Testis (tissue), 3 donors: ENCODE results near the gene SPTBN4. TPM values are rescaled to one million over a fixed set of nuclear protein-coding genes. Genes with fewer than 3 reads are reported as not detected.

ENCODE experiments used
- DNase-seq: peaks from one replicate; pipeline ENCODE4 v3.0.0-alpha.2; 2019
- H3K27ac ChIP-seq, 2 donors: fragments of 200-600 bp; sonication (generic); one replicate each; pipeline ENCODE4 v1.5.1; 2019
- H3K27me3 ChIP-seq: fragments of 200-600 bp; sonication (generic); one replicate; pipeline ENCODE4 v1.5.1; 2019
- H3K36me3 ChIP-seq: fragments of 200-600 bp; sonication (generic); one replicate; pipeline ENCODE4 v1.5.1; 2017; ENCODE audit warnings: low read depth; ENCODE audit errors: missing control alignments
- H3K4me1 ChIP-seq: fragments of 200-600 bp; sonication (generic); one replicate; pipeline ENCODE4 v1.5.1; 2019
- H3K4me3 ChIP-seq, 2 donors: fragments of 200-600 bp; sonication (generic); one replicate each; pipeline ENCODE4 v1.5.1; 2017 to 2019
- H3K9me3 ChIP-seq: fragments of 200-600 bp; sonication (generic); one replicate; pipeline ENCODE4 v1.5.1; 2017
- POLR2A ChIP-seq: fragments of 450-650 bp; IDR thresholded peaks from one replicate; pipeline ENCODE4 v1.6.1; 2017; ENCODE audit warnings: antibody characterized with exemption, mild to moderate bottlenecking, moderate library complexity
- WGBS, 2 donors: methylation state at CpG; one replicate each; pipeline ENCODE4 v1.1.5; 2018; 5-methylcytosine and 5-hydroxymethylcytosine counted together
- intact Hi-C: fragments of 100-400 bp; cut with DNase I; formaldehyde crosslinking; loops from one replicate; pipeline ENCODE4 v1.15.1; 2023; ENCODE audit warnings: low total_unique reads
- polyA plus RNA-seq: library from polyadenylated mRNA; stranded (reverse); fragments of 350-450 nt; fragmentation: Illumina TruSeq; extraction: RNeasy Lipid Tissue Mini Kit (QIAGEN cat#74804); gene quantifications from one replicate; pipeline ENCODE4 v1.2.3, GENCODE V29; 2014; ENCODE audit warnings: low read depth, low replicate concordance; ENCODE audit not compliant: insufficient read depth
- total RNA-seq, 2 donors: library from RNA; depleted of rRNA; stranded (reverse); fragments of >200 nt; gene quantifications; one replicate each; pipeline ENCODE4 v1.2.3, GENCODE V29; 2016
- TF ChIP-seq, protein P1 (sequence below), 3 experiments: fragments of 450-650 bp in 2 of 3; fragments of 200-600 bp in 1 of 3; sonication (generic) in 1 of 3; IDR thresholded peaks; one replicate each; pipeline ENCODE4 v1.5.1; 2016 to 2019; ENCODE audit warnings: antibody characterized with exemption in 3 of 3, mild to moderate bottlenecking in 2 of 3, moderate library complexity in 1 of 3

SPTBN4 gene
- total and polyA plus RNA-seq, 3 donors from 2014 or later, result 7.2 to 27.9 (median 18.3) TPM

DNA sequence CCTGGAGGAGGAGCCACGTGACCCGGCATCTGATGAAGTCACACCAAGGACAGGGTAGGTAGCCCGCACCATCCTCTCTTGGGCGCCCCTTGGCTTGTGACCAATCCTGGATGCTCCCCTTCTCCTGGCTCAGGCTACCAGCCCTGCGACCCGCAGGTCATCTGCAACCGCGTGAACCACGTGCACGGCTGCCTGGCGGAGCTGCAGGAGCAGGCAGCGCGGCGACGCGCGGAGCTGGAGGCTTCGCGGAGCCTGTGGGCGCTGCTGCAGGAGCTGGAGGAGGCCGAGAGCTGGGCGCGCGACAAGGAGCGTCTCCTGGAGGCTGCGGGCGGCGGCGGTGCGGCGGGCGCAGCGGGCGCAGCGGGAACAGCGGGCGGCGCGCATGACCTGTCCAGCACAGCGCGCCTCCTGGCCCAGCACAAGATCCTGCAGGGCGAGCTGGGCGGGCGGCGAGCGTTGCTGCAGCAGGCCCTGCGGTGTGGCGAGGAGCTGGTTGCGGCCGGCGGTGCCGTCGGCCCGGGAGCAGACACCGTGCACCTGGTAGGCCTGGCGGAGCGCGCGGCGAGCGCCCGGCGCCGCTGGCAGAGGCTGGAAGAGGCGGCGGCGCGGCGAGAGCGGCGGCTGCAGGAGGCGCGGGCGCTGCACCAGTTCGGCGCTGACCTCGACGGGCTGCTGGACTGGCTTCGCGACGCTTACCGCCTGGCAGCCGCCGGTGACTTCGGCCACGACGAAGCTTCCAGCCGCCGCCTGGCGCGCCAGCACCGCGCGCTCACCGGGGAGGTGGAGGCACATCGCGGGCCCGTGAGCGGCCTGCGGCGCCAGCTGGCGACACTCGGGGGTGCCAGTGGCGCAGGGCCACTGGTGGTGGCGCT, 45.9 kb downstream of the SPTBN4 start:
- no peaks in the 10 kb centered on the region for H3K36me3 ChIP-seq
- 7 to 22% methylated on average over 2 to 94 of the region's 105 CpGs for WGBS, 2 donors
- peak; percentile 32 for DNase-seq
- H3K27ac ChIP-seq, result no peak overlapping the region
- no peaks in the 10 kb centered on the region for H3K9me3 ChIP-seq
- intact Hi-C loops, result no loop called here
- TF ChIP-seq, protein P1, sequence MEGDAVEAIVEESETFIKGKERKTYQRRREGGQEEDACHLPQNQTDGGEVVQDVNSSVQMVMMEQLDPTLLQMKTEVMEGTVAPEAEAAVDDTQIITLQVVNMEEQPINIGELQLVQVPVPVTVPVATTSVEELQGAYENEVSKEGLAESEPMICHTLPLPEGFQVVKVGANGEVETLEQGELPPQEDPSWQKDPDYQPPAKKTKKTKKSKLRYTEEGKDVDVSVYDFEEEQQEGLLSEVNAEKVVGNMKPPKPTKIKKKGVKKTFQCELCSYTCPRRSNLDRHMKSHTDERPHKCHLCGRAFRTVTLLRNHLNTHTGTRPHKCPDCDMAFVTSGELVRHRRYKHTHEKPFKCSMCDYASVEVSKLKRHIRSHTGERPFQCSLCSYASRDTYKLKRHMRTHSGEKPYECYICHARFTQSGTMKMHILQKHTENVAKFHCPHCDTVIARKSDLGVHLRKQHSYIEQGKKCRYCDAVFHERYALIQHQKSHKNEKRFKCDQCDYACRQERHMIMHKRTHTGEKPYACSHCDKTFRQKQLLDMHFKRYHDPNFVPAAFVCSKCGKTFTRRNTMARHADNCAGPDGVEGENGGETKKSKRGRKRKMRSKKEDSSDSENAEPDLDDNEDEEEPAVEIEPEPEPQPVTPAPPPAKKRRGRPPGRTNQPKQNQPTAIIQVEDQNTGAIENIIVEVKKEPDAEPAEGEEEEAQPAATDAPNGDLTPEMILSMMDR (IDR thresholded peaks at IDR 0.05), result no peak
- no peak for TF ChIP-seq POLR2A
- no peaks in the 10 kb centered on the region for H3K4me1 ChIP-seq
- no peaks in the 10 kb centered on the region for H3K27me3 ChIP-seq
- H3K4me3 ChIP-seq, result peak overlapping the region in 1 of 2 donors; percentile 36

DNA sequence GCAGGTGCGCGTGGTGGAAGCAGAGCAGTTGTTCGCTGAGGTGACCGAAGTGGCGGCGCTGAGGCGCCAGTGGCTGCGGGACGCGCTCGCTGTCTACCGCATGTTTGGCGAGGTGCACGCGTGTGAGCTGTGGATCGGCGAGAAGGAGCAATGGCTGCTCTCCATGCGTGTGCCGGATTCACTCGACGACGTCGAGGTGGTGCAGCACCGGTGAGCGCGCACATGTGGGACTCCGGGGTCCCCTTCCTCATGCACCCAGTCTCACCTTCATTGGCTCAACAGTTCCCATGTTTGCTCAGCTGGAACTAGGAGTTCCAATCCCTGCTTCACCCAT, 46.5 kb downstream of the SPTBN4 start:
- 40 to 66% methylated on average over 2 to 27 of the region's 27 CpGs for WGBS, 2 donors
- Histone ChIP-seq H3K4me3 (no peak overlapping the region), H3K9me3 (no peaks in the 10 kb centered on the region), H3K27ac (no peak overlapping the region), H3K4me1 (no peaks in the 10 kb centered on the region), H3K36me3 (no peaks in the 10 kb centered on the region), H3K27me3 (no peaks in the 10 kb centered on the region)
- no peak for DNase-seq
- intact Hi-C loops, result no loop called here
- TF ChIP-seq, protein P1 (IDR thresholded peaks at IDR 0.05), result no peak
- TF ChIP-seq POLR2A, result no peak

DNA sequence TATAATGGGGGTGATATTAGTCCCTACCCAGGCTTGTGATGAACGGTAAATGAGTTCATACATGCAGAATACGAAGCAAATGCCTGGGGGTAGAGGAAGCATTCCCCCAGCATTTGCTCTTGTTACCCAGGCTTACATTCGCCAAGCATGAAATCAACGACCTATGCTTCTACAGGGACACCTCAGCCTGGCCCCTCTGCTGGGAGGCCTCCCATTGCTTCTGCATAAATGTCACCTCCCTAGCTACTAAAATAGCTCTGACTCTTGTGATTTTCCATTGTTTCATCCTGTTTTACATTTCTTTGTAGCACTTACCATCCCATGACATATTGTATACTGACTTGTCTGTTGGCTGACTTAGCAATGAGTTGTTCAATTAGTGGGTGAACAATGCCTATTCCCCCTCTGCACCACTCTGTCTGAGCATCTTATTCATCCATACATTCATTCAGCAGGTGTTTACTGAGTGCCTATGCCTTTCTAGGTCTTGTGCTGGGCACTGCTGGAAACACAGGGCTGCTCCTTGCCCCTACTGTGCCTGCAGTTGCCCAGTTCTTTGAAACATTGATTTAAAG, 47.0 kb downstream of the SPTBN4 start:
- no peak overlapping the region for H3K27ac ChIP-seq
- no peak for TF ChIP-seq POLR2A
- TF ChIP-seq, protein P1 (IDR thresholded peaks at IDR 0.05), result no peak
- intact Hi-C loops, result no loop called here
- no peak for DNase-seq
- no peaks in the 10 kb centered on the region for H3K27me3 ChIP-seq
- H3K36me3 ChIP-seq, result no peaks in the 10 kb centered on the region
- 60 to 82% methylated on average over 4 of the region's 4 CpGs for WGBS, 2 donors
- H3K4me3 ChIP-seq, result no peak overlapping the region
- H3K4me1 ChIP-seq, result no peaks in the 10 kb centered on the region
- no peaks in the 10 kb centered on the region for H3K9me3 ChIP-seq

- Histone ChIP-seq H3K27me3 (no peaks in the 10 kb centered on the region), H3K4me3 (no peak overlapping the region), H3K9me3 (no peaks in the 10 kb centered on the region), H3K27ac (no peak overlapping the region), H3K4me1 (no peaks in the 10 kb centered on the region), H3K36me3 (no peaks in the 10 kb centered on the region)
- 93% methylated on average over 9 of the region's 9 CpGs for WGBS, 2 donors
- intact Hi-C loops, result no loop called here
- no peak for DNase-seq
- no peak for TF ChIP-seq POLR2A
- TF ChIP-seq, protein P1 (IDR thresholded peaks at IDR 0.05), result no peak
Measured at GRCh38 chr19:40517248-40517647, 50.4 kb downstream of the SPTBN4 start.
